HL-60/S4 (cell line): ENCODE measurements around the gene PGM3.
"Not testable (repeated sequence)": the region's sequence is repeated elsewhere in the genome, so short reads cannot be mapped to it uniquely, and the experiment has no call there.

Experiments
- in situ Hi-C: fragments of 300-500 bp; cut with MboI; formaldehyde crosslinking; loops from 2 replicates; pipeline ENCODE4 v1.14.3; 2022; ENCODE audit warnings: low sequenced_read_pairs

The PGM3 gene

GRCh38 chr6:83192871-83193746 is at the start of gene PGM3, which contains the start of gene RWDD2A:
TSS of gene PGM3 (minus strand) at chr6:83193265. CDS start at chr6:83191012, 2,253 bp downstream.
TSS of gene RWDD2A (plus strand) at chr6:83193357. CDS start at chr6:83194452, 1,095 bp downstream.
- in situ Hi-C loops: no loop called here

GRCh38 chr6:83231146-83231545 is 38.1 kb upstream of the PGM3 start:
- in situ Hi-C loops: no loop called here

GRCh38 chr6:83226517-83226916 is 33.5 kb upstream of the PGM3 start:
- in situ Hi-C loops: loop anchor here (10.0 kb wide), 1 partner anchor 188 kb away; no protein-coding TSS in a partner anchor

- in situ Hi-C loops: loop anchor here (5.0 to 25.0 kb wide), 3 partner anchors 193 to 960 kb away; no protein-coding TSS in a partner anchor
These were observed 28.9 kb upstream of the PGM3 start for GRCh38 chr6:83221889-83222479.

- in situ Hi-C loops: loop anchor here (5.0 to 25.0 kb wide), 3 partner anchors 194 to 959 kb away; no protein-coding TSS in a partner anchor
These were observed 28.2 kb upstream of the PGM3 start for GRCh38 chr6:83221276-83221675.

- in situ Hi-C loops: loop anchor here (5.0 to 25.0 kb wide), 3 partner anchors 195 to 958 kb away; no protein-coding TSS in a partner anchor
These were observed 27.1 kb upstream of the PGM3 start for GRCh38 chr6:83220121-83220520.

GRCh38 chr6:83218646-83219045 is 25.6 kb upstream of the PGM3 start:
- in situ Hi-C loops: loop anchor here (25.0 kb wide), 1 partner anchor 956 kb away; no protein-coding TSS in a partner anchor

- in situ Hi-C loops: loop anchor here (25.0 kb wide), 1 partner anchor 955 kb away; no protein-coding TSS in a partner anchor
These were observed 23.7 kb upstream of the PGM3 start for GRCh38 chr6:83216806-83217205.

- in situ Hi-C loops: loop anchor here (25.0 kb wide), 1 partner anchor 953 kb away; no protein-coding TSS in a partner anchor
These were observed 22.3 kb upstream of the PGM3 start for GRCh38 chr6:83215131-83216047.

GRCh38 chr6:83202031-83202430 is 9.0 kb upstream of the PGM3 start:
- in situ Hi-C loops: loop anchor here (25.0 kb wide), 1 partner anchor 940 kb away; no protein-coding TSS in a partner anchor

GRCh38 chr6:83199863-83200225 is 6.8 kb upstream of the PGM3 start:
- in situ Hi-C loops: loop anchor here (25.0 kb wide), 1 partner anchor 938 kb away; no protein-coding TSS in a partner anchor

- in situ Hi-C loops: no loop called here
These were observed 6.3 kb upstream of the PGM3 start for GRCh38 chr6:83199173-83199862.

- in situ Hi-C loops: no loop called here
These were observed 5.6 kb upstream of the PGM3 start for GRCh38 chr6:83198486-83199172.

- in situ Hi-C loops: no loop called here
These were observed 892 bp upstream of the PGM3 start for GRCh38 chr6:83193747-83194566.

- in situ Hi-C loops: no loop called here
These were observed 609 bp downstream of the PGM3 start for GRCh38 chr6:83192456-83192855.

- in situ Hi-C loops: not testable (repeated sequence)
These were observed 1.1 kb downstream of the PGM3 start for GRCh38 chr6:83191974-83192373.

- in situ Hi-C loops: no loop called here
These were observed 2.4 kb downstream of the PGM3 start for GRCh38 chr6:83190626-83191025.

GRCh38 chr6:83188501-83188900 is 4.6 kb downstream of the PGM3 start:
- in situ Hi-C loops: no loop called here
